GM12873 (cell line): ENCODE measurements around the gene DTNBP1.

ENCODE experiments used
- CTCF ChIP-seq: IDR thresholded peaks from 2 replicates; pipeline ENCODE4 v1.5.1; 2012; ENCODE audit warnings: low read depth, mild to moderate bottlenecking, moderate library complexity, low read length, control low read depth; ENCODE audit not compliant: insufficient read depth; ENCODE audit errors: missing control alignments

Gene DTNBP1

DNA sequence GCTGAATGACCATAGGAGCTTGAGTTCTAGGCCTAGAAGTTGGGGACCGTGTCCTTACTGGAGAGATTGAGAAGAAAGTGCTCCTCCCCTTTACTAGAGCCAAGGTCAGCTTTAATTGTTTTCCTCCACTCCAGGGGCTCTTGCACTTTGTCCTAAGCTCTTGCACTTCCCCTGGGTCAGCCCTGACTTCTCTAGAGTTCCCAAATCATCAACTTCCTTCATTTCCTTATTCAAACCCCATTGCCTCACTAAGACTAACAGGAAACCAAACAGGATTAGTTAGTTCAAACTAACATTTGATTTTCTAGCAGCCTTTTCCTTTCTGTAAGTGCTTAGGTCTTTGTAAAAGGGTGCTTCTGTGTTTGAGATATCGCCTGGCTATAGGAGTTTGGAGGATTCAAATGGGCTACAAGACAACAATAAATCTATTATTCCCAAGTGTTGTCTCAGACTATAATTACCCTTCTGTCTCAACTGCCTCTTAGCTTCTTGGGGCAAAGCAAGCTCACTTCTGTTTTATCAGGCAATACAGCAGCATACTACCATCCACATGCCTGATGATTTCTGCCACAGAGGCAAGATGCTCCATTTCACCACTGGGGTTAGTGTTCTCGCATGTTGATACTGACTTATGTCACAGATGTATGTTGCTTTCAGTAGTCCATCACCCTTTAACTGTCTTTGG, 12.8 kb upstream of the DTNBP1 start:
- no peak for TF ChIP-seq CTCF

DNA sequence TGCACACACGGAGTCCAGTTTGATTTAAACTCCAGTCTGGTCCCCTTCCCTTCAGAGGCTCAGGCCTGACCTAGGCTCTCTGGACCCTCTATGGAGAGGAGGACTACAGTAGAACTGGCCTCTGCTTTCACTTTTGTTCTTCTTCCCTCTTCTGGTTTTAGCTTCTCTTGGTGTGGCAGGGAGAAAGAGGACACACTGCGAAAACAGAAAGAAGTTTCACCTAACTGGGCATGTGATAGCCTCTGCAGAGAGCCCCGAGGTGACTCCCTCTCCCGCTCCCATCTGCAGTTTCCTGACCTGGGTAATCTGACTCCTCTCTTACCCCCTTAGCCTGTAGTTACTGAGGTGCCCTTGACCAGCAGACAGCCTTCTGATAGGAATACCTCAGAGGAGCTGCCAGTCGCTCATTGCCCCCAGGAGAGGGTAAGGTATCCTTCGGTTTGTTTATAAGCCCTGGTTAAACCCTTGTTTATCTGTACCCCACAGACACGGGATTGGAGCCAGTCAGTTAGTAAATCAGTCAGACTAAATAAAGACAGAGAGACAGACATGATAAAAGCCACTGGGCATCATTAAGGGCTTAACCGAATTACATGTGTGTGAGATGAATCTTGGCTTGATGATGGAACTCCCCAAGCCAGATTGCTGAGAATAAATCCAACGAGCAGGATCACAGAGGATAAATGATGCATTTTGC, 12.0 kb upstream of the DTNBP1 start:
- TF ChIP-seq CTCF = no peak

DNA sequence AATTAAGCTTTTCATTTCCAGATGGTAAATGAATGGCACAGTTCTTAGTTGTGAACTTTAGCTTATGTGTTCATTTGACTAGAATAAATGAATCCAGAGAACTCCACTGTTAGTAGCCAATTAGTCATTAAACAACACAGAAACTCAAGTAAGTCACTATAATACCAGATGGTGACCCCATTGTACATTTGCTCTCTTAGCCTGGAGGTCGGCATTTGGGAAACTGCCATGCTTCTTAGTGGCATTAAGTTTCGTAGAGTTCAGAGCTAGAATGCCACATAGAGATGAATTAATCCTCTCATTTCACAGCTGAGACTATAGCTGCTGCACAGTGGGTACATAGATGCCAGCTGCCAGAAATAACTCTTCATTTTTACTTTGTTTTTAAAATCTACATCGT, 10.8 kb upstream of the DTNBP1 start:
- TF ChIP-seq CTCF = no peak

DNA sequence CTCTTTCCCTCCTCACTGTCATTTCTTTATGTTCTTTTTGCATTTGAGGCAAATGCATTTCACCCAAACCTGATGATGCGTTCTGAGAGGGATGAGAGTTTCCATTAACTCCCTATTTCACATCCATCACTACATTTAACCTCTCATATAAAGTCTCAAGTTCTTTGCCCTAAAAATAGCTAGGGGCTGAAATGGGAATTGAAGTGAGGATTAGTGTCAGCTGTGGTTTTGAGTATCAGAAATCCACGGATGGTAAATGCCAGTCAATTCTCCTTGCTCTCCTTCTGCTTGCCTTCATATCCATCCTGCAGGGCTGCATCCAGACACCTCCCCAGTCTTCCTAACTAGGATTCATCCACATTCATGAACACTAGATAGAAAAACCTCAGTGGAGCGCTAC, 10.0 kb upstream of the DTNBP1 start:
- no peak for TF ChIP-seq CTCF

DNA sequence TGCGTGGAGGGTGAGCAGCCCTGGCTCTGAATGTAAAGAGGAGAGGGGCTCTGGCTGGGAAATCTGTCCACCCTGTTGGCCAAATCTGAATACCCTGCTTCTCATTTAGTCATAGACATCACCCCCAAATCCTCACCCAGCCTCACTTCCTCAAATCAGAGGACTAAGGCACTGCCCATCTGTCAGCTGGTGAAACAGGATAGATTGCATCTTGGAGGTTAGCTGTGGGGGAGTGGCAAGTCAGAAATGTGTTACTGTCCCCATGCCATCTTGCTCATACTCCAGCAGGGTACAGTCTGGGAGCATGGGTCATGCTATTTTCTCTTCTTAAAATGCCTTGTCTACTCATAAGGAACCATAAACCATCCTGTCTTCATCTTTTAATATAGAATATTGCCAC, 9.5 kb upstream of the DTNBP1 start:
- TF ChIP-seq CTCF = no peak

- no peak for TF ChIP-seq CTCF
These were observed 6.1 kb upstream of the DTNBP1 start for GRCh38 chr6:15668918-15669317.

- no peak for TF ChIP-seq CTCF
These were observed 2.4 kb upstream of the DTNBP1 start for GRCh38 chr6:15665237-15665636.
